ENCODE results near the gene SAMD1. TPM values are rescaled to one million over a fixed set of nuclear protein-coding genes. Genes with fewer than 3 reads are reported as not detected.

The SAMD1 gene
- total RNA-seq, 1 experiment from 2014 or later: 47.1 TPM

DNA sequence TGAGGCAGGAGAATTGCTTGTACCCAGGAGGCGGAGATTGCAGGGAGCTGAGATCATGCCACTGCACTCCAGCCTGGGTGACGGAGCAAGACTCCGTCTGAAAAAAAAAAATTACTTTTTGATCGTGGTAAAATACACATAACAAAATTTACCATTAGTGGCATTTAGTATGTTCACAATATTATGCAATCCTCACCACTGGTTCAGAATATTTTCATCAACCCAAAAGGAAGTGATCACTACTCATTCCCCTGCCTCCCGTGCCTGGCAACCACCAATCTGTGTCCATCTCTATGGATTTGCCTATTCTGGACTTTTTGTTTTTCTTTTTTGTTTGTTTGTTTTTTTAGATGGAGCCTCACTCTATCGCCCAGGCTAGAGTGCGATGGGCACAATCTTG, 27.4 kb downstream of the SAMD1 start:
- Mint-ChIP-seq H3K27me3 (ENCODE audit: insufficient read depth, unreplicated experiment) (no peaks in the 10 kb centered on the region), H3K36me3 (ENCODE audit: insufficient read depth, unreplicated experiment) (peaks cover 7% of the 10 kb centered on the region), H3K4me1 (ENCODE audit: low read depth, unreplicated experiment) (peaks cover 14% of the 10 kb centered on the region), H3K9me3 (ENCODE audit: unreplicated experiment) (no peaks in the 10 kb centered on the region), H3K27ac (ENCODE audit: unreplicated experiment) (no peak overlapping the region), H3K4me3 (ENCODE audit: unreplicated experiment) (no peak overlapping the region)
- DNase-seq: no peak
- BruUV-seq (replicated peaks): no TSS peak
- intact Hi-C loops (cut with micrococcal nuclease; ENCODE audit: unreplicated experiment): no loop called here
- CTCF ChIA-PET: no interaction called here
- TF ChIP-seq, protein P1, sequence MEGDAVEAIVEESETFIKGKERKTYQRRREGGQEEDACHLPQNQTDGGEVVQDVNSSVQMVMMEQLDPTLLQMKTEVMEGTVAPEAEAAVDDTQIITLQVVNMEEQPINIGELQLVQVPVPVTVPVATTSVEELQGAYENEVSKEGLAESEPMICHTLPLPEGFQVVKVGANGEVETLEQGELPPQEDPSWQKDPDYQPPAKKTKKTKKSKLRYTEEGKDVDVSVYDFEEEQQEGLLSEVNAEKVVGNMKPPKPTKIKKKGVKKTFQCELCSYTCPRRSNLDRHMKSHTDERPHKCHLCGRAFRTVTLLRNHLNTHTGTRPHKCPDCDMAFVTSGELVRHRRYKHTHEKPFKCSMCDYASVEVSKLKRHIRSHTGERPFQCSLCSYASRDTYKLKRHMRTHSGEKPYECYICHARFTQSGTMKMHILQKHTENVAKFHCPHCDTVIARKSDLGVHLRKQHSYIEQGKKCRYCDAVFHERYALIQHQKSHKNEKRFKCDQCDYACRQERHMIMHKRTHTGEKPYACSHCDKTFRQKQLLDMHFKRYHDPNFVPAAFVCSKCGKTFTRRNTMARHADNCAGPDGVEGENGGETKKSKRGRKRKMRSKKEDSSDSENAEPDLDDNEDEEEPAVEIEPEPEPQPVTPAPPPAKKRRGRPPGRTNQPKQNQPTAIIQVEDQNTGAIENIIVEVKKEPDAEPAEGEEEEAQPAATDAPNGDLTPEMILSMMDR (IDR thresholded peaks at IDR 0.05; ENCODE audit: insufficient read depth in 1 of 2, low read depth in 1 of 2, low read length in 1 of 2, severe bottlenecking in 1 of 2, unreplicated experiment in 1 of 2): no peak
- H3K36me3 ChIP-seq (ENCODE audit: control insufficient read depth, insufficient read depth, low read length): no peaks in the 10 kb centered on the region
- POLR2A ChIA-PET: no interaction called here
- H3K27me3 ChIP-seq (replicated peaks; ENCODE audit: control insufficient read depth, insufficient read depth, low read length): no peaks in the 10 kb centered on the region
- no peaks in the 10 kb centered on the region for H3K9me3 ChIP-seq
- peaks cover 35% of the 10 kb centered on the region for H3K4me1 ChIP-seq
- no peak overlapping the region for H3K4me3 ChIP-seq (ENCODE audit: low read depth, low read length)

DNA sequence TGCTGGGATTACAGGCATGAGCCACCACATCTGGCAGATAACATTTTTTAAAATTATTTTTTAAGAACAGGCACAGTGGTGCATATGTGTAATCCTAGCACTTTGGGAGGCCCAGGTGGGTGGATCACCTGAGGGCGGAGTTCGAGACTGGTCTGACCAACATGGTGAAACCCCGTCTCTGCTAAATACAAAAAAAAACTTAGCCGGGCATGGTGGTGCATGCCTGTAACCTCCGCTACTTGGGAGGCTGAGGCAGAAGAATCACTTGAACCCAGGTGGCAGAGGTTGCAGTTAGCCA, 28.0 kb downstream of the SAMD1 start:
- no peak overlapping the region for H3K27ac Mint-ChIP-seq (ENCODE audit: unreplicated experiment)
- ChIA-PET CTCF (interaction anchor here (1.4 kb wide), 1 partner anchor 10 kb away, joined by 3 read pairs; the partner anchor contains the start of gene MISP3), POLR2A (no interaction called here)
- no peaks in the 10 kb centered on the region for H3K27me3 Mint-ChIP-seq (ENCODE audit: insufficient read depth, unreplicated experiment)
- H3K4me3 ChIP-seq (ENCODE audit: low read depth, low read length): no peak overlapping the region; the same call in 1 of the 2 replicates
- no TSS peak for BruUV-seq (replicated peaks)
- H3K27me3 ChIP-seq (replicated peaks; ENCODE audit: control insufficient read depth, insufficient read depth, low read length): no peaks in the 10 kb centered on the region
- H3K4me1 ChIP-seq: peaks cover 35% of the 10 kb centered on the region
- intact Hi-C loops (cut with micrococcal nuclease; ENCODE audit: unreplicated experiment): no loop called here
- no peak for DNase-seq
- no peaks in the 10 kb centered on the region for H3K36me3 ChIP-seq (ENCODE audit: control insufficient read depth, insufficient read depth, low read length)
- H3K4me1 Mint-ChIP-seq (ENCODE audit: low read depth, unreplicated experiment): peaks cover 14% of the 10 kb centered on the region
- TF ChIP-seq, protein P1 (IDR thresholded peaks at IDR 0.05; ENCODE audit: insufficient read depth in 1 of 2, low read depth in 1 of 2, low read length in 1 of 2, severe bottlenecking in 1 of 2, unreplicated experiment in 1 of 2): no peak
- no peaks in the 10 kb centered on the region for H3K9me3 ChIP-seq
- H3K36me3 Mint-ChIP-seq (ENCODE audit: insufficient read depth, unreplicated experiment): peaks cover 7% of the 10 kb centered on the region
- no peaks in the 10 kb centered on the region for H3K9me3 Mint-ChIP-seq (ENCODE audit: unreplicated experiment)
- H3K4me3 Mint-ChIP-seq (ENCODE audit: unreplicated experiment): peak overlapping the region; percentile 60

DNA sequence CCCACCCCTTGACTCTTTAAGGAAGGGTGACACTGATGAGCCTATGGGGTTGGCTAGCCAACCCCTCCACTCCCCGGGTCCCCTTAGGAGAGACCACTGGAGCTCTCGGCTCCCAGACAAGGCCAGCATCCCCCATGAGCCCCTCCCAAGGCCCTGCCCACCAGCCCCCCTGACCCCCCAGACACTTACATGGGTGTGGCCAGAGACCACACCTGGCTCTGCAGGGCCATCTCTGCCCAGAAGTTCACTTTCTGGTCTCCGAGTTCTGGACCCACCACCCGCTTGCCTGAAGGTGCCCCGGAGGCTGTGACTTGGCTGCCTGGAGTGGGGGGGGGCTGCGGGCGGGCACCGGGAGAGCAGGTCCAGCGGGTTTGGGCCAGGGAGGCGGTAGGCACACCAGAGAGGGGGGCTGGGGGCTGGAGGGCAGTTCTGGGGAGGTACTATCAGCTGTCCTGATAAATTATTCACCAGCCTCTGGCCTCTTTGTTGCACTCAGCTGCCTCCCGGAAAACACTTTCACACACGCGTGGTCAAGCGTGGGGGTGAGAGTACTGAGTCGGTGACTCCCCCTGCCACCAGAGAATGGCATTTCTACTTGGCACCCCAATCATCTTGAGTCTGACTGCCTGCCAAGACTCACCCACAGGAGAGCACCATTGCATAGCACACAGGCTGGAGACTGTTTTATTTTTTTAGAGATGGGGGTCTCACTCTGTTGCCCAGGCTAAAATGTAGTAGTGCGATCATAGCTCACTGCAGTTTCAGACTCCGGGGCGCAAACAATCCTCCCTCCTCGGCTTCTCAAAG, 28.6 kb downstream of the SAMD1 start, which contains the start of gene PALM3:
PALM3 (minus strand) TSS at position 326 of the 807 bp plus-strand sequence; CDS start at position 230, 96 bp downstream.
- peak; percentile 76 to 79 for DNase-seq
- CTCF ChIA-PET: interaction anchor here (0.8 to 1.4 kb wide), 2 partner anchors 10 to 1241 kb away, joined by 3 to 6 read pairs; partner anchors contain the start of gene MISP3
- Histone ChIP-seq H3K27me3 (replicated peaks; ENCODE audit: control insufficient read depth, insufficient read depth, low read length) (no peaks in the 10 kb centered on the region), H3K4me1 (peaks cover 35% of the 10 kb centered on the region), H3K4me3 (ENCODE audit: low read depth, low read length) (peak within 1 kb of the TSS; percentile 26), H3K36me3 (ENCODE audit: control insufficient read depth, insufficient read depth, low read length) (no peaks in the 10 kb centered on the region), H3K9me3 (no peaks in the 10 kb centered on the region)
- Mint-ChIP-seq H3K4me1 (ENCODE audit: low read depth, unreplicated experiment) (peaks cover 14% of the 10 kb centered on the region), H3K27ac (ENCODE audit: unreplicated experiment) (peak within 1 kb of the TSS; percentile 68), H3K9me3 (ENCODE audit: unreplicated experiment) (no peaks in the 10 kb centered on the region), H3K36me3 (ENCODE audit: insufficient read depth, unreplicated experiment) (peaks cover 7% of the 10 kb centered on the region), H3K27me3 (ENCODE audit: insufficient read depth, unreplicated experiment) (no peaks in the 10 kb centered on the region), H3K4me3 (ENCODE audit: unreplicated experiment) (peak within 1 kb of the TSS; percentile 60)
- POLR2A ChIA-PET: no interaction called here
- no TSS peak for BruUV-seq (replicated peaks)
- intact Hi-C loops (cut with micrococcal nuclease; ENCODE audit: unreplicated experiment): no loop called here
- TF ChIP-seq, protein P1 (IDR thresholded peaks at IDR 0.05; ENCODE audit: insufficient read depth in 1 of 2, low read depth in 1 of 2, low read length in 1 of 2, severe bottlenecking in 1 of 2, unreplicated experiment in 1 of 2): no peak
